ENCODE data around the gene ITGBL1.

Gene ITGBL1

GRCh38 chr13:101569807-101570206, 117.3 kb downstream of the ITGBL1 start:
- H3K27ac ChIP-seq (ENCODE audit: low read length), result no peak overlapping the region
- no peaks in the 10 kb centered on the region for H3K27me3 ChIP-seq (replicated peaks; ENCODE audit: insufficient read depth, low read length)
- H3K36me3 ChIP-seq (replicated peaks; ENCODE audit: insufficient read depth, low read length), result no peaks in the 10 kb centered on the region
- H2AFZ ChIP-seq (ENCODE audit: low read length), result no peak overlapping the region
- DNase-seq, result no peak
- no peak for TF ChIP-seq EZH2 (optimal IDR thresholded peaks at IDR 0.05; ENCODE audit: low read depth, low read length)
- no peak for TF ChIP-seq EZH2phosphoT487 (IDR thresholded peaks at IDR 0.05; ENCODE audit: low read length)
- TF ChIP-seq CTCF (IDR thresholded peaks at IDR 0.05; ENCODE audit: low read length), result no peak
- no peak overlapping the region for H3K4me3 ChIP-seq (ENCODE audit: low read length)
- no peak overlapping the region for H3K9ac ChIP-seq (ENCODE audit: low read length)
- H3K9me2 ChIP-seq (replicated peaks; ENCODE audit: insufficient read depth, low read length), result no peaks in the 10 kb centered on the region
- no peaks in the 10 kb centered on the region for H3K9me3 ChIP-seq (replicated peaks; ENCODE audit: insufficient read depth, low read length)
- no peak overlapping the region for H3K4me2 ChIP-seq (ENCODE audit: low read depth, low read length)
- H3K4me1 ChIP-seq (ENCODE audit: low read length), result no peaks in the 10 kb centered on the region
- no peaks in the 10 kb centered on the region for H3K79me2 ChIP-seq (ENCODE audit: low read length)
- H3F3A ChIP-seq (ENCODE audit: insufficient read depth, low read length), result no peaks in the 10 kb centered on the region
- no peaks in the 10 kb centered on the region for H4K20me1 ChIP-seq (ENCODE audit: insufficient read depth, low read length)

GRCh38 chr13:101570410-101570809, 117.9 kb downstream of the ITGBL1 start:
- H3K4me2 ChIP-seq (ENCODE audit: low read depth, low read length), result no peak overlapping the region

GRCh38 chr13:101572456-101572855, 120.0 kb downstream of the ITGBL1 start:
- Histone ChIP-seq H3K9me3 (replicated peaks; ENCODE audit: insufficient read depth, low read length) (no peaks in the 10 kb centered on the region), H3F3A (ENCODE audit: insufficient read depth, low read length) (no peaks in the 10 kb centered on the region), H3K4me1 (ENCODE audit: low read length) (no peaks in the 10 kb centered on the region), H3K4me3 (ENCODE audit: low read length) (no peak overlapping the region), H3K4me2 (ENCODE audit: low read depth, low read length) (no peak overlapping the region), H3K27me3 (replicated peaks; ENCODE audit: insufficient read depth, low read length) (no peaks in the 10 kb centered on the region), H2AFZ (ENCODE audit: low read length) (no peak overlapping the region), H3K9me2 (replicated peaks; ENCODE audit: insufficient read depth, low read length) (no peaks in the 10 kb centered on the region), H4K20me1 (ENCODE audit: insufficient read depth, low read length) (no peaks in the 10 kb centered on the region), H3K9ac (ENCODE audit: low read length) (no peak overlapping the region), H3K79me2 (ENCODE audit: low read length) (no peaks in the 10 kb centered on the region), H3K27ac (ENCODE audit: low read length) (no peak overlapping the region), H3K36me3 (replicated peaks; ENCODE audit: insufficient read depth, low read length) (no peaks in the 10 kb centered on the region)
- DNase-seq, result no peak
- no peak for TF ChIP-seq EZH2 (optimal IDR thresholded peaks at IDR 0.05; ENCODE audit: low read depth, low read length)
- TF ChIP-seq EZH2phosphoT487 (IDR thresholded peaks at IDR 0.05; ENCODE audit: low read length), result no peak
- no peak for TF ChIP-seq CTCF (IDR thresholded peaks at IDR 0.05; ENCODE audit: low read length)

More at GRCh38 chr13:101570410-101570809, 117.9 kb downstream of the ITGBL1 start:
- Histone ChIP-seq H2AFZ (ENCODE audit: low read length) (no peak overlapping the region), H3K9ac (ENCODE audit: low read length) (no peak overlapping the region), H3K9me2 (replicated peaks; ENCODE audit: insufficient read depth, low read length) (no peaks in the 10 kb centered on the region), H3K4me1 (ENCODE audit: low read length) (no peaks in the 10 kb centered on the region), H3K9me3 (replicated peaks; ENCODE audit: insufficient read depth, low read length) (no peaks in the 10 kb centered on the region), H3K4me3 (ENCODE audit: low read length) (no peak overlapping the region), H3K36me3 (replicated peaks; ENCODE audit: insufficient read depth, low read length) (no peaks in the 10 kb centered on the region), H3F3A (ENCODE audit: insufficient read depth, low read length) (no peaks in the 10 kb centered on the region), H3K27me3 (replicated peaks; ENCODE audit: insufficient read depth, low read length) (no peaks in the 10 kb centered on the region), H3K27ac (ENCODE audit: low read length) (no peak overlapping the region), H4K20me1 (ENCODE audit: insufficient read depth, low read length) (no peaks in the 10 kb centered on the region), H3K79me2 (ENCODE audit: low read length) (no peaks in the 10 kb centered on the region)
- TF ChIP-seq CTCF (IDR thresholded peaks at IDR 0.05; ENCODE audit: low read length), result no peak
- no peak for TF ChIP-seq EZH2phosphoT487 (IDR thresholded peaks at IDR 0.05; ENCODE audit: low read length)
- TF ChIP-seq EZH2 (optimal IDR thresholded peaks at IDR 0.05; ENCODE audit: low read depth, low read length), result no peak
- DNase-seq, result peak; percentile 9

Data from MM.1S (cell line).